Activated naive CD8-positive, alpha-beta T cell treated with anti-CD3 and anti-CD28 coated beads, Interleukin-2, amount 50 U/mL, for 24 hours (primary cell): ENCODE results near the gene WASF2.
A peak's percentile ranks its signal among the peaks of the same experiment; 100 is the strongest.

Source experiments
- ATAC-seq: fragments of 150-1000 bp; cut with Tn5 transposase; one replicate; pipeline ENCODE4 v1.10.0; 2021
- DNase-seq: peaks from one replicate; pipeline ENCODE4 v3.0.0; 2021
- H3K27ac Mint-ChIP-seq: one replicate; pipeline ENCODE4 v1.8.0; 2021; ENCODE audit warnings: mild to moderate bottlenecking, mixed read lengths
- H3K27me3 Mint-ChIP-seq: one replicate; pipeline ENCODE4 v1.8.0; 2021; ENCODE audit warnings: mixed read lengths
- H3K36me3 Mint-ChIP-seq: one replicate; pipeline ENCODE4 v1.8.0; 2021; ENCODE audit warnings: low read depth, mixed read lengths
- H3K4me1 Mint-ChIP-seq: one replicate; pipeline ENCODE4 v1.8.0; 2021; ENCODE audit warnings: mixed read lengths
- H3K4me3 Mint-ChIP-seq: one replicate; pipeline ENCODE4 v1.8.0; 2021; ENCODE audit warnings: mild to moderate bottlenecking, moderate library complexity, mixed read lengths
- H3K9me3 Mint-ChIP-seq: one replicate; pipeline ENCODE4 v1.8.0; 2021; ENCODE audit warnings: mixed read lengths

WASF2 gene

DNA sequence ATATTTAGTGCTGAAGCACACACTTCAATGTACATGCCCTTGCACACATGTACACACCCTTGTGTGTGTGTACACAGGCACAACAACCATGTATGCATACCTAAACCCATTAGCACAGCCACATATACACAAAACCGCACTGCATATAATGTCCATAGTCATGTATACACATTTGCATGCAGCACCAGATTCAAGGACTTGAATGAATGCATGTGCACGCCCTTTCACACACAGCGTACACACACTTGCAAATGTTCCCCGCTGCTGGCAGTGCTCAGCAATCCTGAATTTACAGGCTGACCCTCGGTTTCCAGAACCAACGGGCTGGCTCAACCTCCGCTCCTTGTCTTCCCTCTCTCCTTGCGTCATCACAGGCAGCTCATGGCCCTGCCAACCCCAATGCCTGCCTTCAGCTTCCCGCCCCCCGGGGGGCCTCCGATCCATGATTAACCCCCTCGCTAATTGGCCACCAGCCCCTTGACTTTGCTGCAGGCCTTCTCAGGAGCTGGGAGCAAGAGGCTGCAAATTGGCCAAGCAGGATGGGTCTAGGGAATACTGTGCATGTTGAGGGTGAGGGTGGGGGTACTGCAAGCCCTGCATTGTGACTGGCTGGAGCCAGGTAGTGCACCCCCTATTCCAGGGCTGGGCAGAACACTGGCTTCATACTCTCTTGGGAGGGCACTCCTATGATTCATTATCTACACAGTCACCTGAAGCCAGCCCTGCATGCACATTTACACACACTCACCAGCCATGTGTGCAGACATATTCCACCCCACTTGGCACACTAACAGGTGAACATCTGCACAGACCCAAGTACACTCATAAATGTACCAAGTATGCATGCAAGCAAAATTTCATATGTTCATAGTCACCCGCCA is 89.6 kb downstream of the WASF2 start:
- DNase-seq (no peak), ATAC-seq (no peak)
- Mint-ChIP-seq H3K9me3 (no peaks in the 10 kb centered on the region), H3K27me3 (no peaks in the 10 kb centered on the region), H3K4me3 (no peak overlapping the region), H3K36me3 (no peaks in the 10 kb centered on the region), H3K27ac (no peak overlapping the region), H3K4me1 (peaks cover 24% of the 10 kb centered on the region)

DNA sequence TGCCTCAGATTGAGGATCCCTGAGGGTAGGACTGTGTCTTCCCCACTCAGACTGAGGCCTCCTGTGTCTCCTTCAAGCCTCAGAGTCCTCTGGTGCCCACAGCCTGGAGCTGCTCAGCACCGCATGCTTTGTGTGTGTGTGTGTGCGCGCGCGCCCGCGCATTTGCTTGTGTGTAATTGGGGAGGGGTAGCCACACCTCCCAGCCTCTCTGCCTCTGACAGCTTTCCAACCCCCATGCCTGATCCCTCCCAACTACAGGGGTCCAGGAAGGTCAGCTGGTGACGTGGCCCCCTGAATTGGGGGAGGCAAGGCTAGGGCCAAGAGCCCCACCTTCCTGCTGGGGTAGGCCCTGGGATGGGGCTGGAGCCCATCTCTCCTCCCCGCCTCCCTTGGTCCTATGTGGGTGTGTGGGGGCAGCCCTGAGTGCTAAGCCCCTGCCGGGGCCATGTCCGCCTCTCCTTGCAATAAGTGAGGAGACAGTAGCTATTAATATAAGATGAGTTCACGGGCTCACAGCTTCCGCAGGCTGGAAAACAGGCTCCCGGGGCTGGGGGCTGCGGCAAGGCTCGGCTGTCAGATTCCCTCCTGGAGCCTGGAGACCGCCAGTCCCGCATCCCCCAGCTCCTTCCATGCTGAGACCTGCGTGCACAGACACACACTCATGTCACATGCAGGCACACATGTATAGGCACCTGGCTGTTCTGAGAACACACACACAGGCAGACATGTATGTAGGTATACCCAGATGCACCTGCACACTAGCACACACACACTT is 90.5 kb downstream of the WASF2 start:
- Mint-ChIP-seq H3K9me3 (no peaks in the 10 kb centered on the region), H3K27ac (no peak overlapping the region), H3K27me3 (no peaks in the 10 kb centered on the region), H3K4me3 (no peak overlapping the region), H3K36me3 (no peaks in the 10 kb centered on the region), H3K4me1 (peaks cover 26% of the 10 kb centered on the region)
- no peak for ATAC-seq
- DNase-seq = no peak

DNA sequence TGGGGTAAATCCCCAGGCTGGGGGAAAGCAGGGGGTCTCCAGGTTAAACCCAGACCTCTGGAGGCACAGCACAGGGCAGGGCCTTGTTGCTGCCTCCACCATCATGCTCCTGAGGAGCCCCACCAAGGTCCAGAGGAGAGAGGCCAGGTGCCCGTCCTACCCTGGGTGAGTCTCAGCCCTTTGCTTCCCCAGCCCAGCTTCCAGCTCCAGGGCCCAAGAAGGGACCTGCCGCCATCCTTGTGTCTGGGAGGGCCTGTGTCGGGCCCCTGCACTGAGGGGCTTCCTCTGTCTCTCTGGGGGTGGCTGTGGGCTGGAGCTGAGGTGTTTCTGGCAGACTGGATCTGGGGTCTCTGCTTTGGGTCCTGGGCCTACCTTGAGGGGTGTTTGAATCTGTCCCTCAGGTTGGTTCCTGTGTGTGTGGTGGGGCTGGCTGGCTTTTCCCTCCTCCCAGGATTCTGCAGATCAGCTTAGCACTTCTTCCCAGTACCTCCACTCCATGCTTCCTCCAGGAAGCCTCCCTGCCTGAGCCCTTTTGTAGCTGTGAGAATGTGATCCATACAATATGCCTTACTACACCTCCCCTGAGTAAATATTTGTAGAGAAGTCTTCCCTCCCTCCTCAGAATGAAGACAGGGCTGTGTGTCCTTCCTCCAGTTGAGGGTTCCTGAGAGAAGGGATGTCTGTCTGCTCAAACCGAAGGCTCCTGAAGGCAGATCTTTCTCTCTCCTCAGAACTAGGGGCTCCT is 91.4 kb downstream of the WASF2 start:
- no peak for ATAC-seq
- Mint-ChIP-seq H3K4me1 (peaks cover 18% of the 10 kb centered on the region), H3K36me3 (no peaks in the 10 kb centered on the region), H3K27me3 (no peaks in the 10 kb centered on the region), H3K27ac (no peak overlapping the region), H3K4me3 (no peak overlapping the region), H3K9me3 (no peaks in the 10 kb centered on the region)
- DNase-seq = no peak

DNA sequence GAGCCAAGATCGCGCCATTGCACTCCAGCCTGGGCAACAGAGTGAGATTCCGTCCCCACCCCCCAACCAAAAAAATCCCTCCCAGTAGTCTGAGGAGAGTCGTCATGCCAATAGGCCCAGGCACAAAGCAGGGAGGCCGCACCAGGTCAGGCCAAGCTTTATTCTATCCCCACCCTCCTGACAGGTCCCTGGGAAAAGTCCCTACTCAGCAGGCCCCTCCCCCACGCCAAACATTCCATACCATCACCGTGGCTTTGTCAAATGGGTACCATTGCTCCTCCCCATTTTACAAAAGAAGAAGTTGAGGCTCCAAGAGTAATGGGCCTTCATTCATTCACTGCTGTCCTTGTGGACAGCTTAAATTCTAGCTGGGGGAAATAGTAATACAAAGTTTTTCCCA is 92.2 kb downstream of the WASF2 start:
- no peak overlapping the region for H3K4me3 Mint-ChIP-seq
- no peaks in the 10 kb centered on the region for H3K9me3 Mint-ChIP-seq
- H3K4me1 Mint-ChIP-seq = peaks cover 10% of the 10 kb centered on the region
- no peak for DNase-seq
- no peak for ATAC-seq
- no peaks in the 10 kb centered on the region for H3K27me3 Mint-ChIP-seq
- no peaks in the 10 kb centered on the region for H3K36me3 Mint-ChIP-seq
- H3K27ac Mint-ChIP-seq = no peak overlapping the region

DNA sequence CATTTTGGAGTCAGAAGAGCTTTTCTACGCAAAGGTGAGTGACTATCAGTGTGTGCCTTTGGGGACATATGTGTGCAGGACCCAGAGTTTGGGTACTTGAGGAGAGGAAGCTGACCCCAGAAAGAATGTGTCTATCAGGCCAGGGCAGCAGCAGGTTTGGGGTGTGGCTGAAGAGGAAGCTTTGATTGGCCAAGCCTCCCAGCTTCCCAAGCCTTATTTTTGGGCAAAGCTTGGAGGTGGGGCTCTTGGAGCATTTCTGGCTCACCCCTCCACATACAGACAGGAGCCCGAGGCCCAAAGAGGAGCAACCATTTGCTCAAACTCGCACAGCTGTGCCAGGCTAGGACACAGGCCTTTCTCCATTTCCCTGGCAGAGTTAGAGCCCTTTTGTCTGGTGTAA is 92.9 kb downstream of the WASF2 start:
- DNase-seq (no peak), ATAC-seq (no peak)
- Mint-ChIP-seq H3K9me3 (no peaks in the 10 kb centered on the region), H3K36me3 (no peaks in the 10 kb centered on the region), H3K27ac (no peak overlapping the region), H3K27me3 (no peaks in the 10 kb centered on the region), H3K4me1 (peaks cover 6% of the 10 kb centered on the region), H3K4me3 (no peak overlapping the region)

DNA sequence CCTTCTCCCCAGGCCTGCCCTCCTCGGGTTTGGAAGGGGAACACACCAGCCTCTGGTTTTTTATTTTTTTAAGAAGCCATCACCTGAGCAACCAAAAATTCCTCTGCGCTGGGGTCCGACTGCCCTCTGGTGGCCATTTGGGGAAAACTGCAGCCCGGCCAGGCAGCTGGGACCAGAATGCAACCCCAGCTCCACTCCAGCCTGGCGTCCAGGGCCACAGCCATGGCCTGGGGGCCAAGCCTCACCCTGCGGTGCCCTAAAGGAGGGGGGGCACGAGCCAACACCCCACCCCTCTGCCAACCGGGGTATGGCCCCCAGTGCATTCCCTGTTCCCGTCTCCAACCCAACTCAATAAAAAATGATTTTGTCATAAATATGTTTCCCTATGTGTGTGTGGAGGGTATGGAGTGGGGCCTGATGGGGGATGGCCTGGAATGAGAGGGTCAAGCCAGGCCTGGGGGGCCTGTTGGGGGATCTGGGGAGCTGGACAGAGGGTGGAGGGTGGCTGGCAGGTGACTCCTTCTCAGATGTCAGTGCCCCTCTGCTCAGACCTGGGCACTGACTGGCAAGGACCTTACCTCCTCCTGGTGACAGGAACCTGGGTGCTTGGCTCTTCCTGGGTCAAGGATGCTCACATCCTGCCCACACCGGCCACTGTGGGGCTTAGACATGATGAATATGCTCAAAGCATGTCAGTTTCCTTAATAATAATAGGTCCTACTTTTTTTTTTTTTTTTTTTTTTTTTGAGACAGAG is 94.3 kb downstream of the WASF2 start:
- H3K4me3 Mint-ChIP-seq = no peak overlapping the region
- no peaks in the 10 kb centered on the region for H3K36me3 Mint-ChIP-seq
- ATAC-seq (no peak), DNase-seq (peak; percentile 81)
- H3K9me3 Mint-ChIP-seq = no peaks in the 10 kb centered on the region
- H3K27ac Mint-ChIP-seq = no peak overlapping the region
- H3K27me3 Mint-ChIP-seq = no peaks in the 10 kb centered on the region
- peaks cover 11% of the 10 kb centered on the region for H3K4me1 Mint-ChIP-seq

DNA sequence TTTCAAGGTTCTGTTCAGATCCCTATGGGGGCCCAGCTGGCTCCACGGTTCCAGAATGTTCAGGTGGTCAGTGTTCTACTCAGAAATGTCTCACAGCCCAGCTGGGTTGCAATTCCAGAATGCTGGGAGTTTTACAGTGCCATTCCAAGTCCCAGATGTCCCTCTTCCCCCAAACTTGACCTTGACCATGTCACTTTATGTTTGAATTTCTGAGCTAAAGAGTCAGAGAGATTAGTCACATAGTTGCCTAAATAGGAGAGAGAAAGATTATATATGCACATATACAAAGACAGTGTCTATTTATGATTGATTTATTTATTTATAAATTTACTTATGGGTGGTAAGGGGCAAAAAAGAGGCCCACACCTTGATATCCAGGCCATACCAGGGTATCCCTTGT is 95.0 kb downstream of the WASF2 start:
- Mint-ChIP-seq H3K27me3 (no peaks in the 10 kb centered on the region), H3K4me1 (peaks cover 11% of the 10 kb centered on the region)

DNA sequence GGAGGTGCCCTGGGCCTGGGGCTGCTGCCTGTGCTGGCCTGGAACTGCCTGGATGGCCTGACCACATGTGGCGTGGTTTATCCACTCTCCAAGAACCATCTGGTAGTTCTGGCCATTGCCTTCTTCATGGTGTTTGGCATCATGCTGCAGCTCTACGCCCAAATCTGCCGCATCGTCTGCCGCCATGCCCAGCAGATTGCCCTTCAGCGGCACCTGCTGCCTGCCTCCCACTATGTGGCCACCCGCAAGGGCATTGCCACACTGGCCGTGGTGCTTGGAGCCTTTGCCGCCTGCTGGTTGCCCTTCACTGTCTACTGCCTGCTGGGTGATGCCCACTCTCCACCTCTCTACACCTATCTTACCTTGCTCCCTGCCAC is 95.7 kb downstream of the WASF2 start:
- no peak for ATAC-seq
- Mint-ChIP-seq H3K27me3 (no peaks in the 10 kb centered on the region), H3K9me3 (no peaks in the 10 kb centered on the region), H3K36me3 (no peaks in the 10 kb centered on the region), H3K4me1 (peaks cover 11% of the 10 kb centered on the region), H3K4me3 (peak overlapping the region; percentile 39), H3K27ac (no peak overlapping the region)
- DNase-seq = no peak

More for the DNA sequence above, 95.0 kb downstream of the WASF2 start:
- Mint-ChIP-seq H3K4me3 (no peak overlapping the region), H3K9me3 (no peaks in the 10 kb centered on the region), H3K27ac (no peak overlapping the region), H3K36me3 (no peaks in the 10 kb centered on the region)
- ATAC-seq (no peak), DNase-seq (no peak)

DNA sequence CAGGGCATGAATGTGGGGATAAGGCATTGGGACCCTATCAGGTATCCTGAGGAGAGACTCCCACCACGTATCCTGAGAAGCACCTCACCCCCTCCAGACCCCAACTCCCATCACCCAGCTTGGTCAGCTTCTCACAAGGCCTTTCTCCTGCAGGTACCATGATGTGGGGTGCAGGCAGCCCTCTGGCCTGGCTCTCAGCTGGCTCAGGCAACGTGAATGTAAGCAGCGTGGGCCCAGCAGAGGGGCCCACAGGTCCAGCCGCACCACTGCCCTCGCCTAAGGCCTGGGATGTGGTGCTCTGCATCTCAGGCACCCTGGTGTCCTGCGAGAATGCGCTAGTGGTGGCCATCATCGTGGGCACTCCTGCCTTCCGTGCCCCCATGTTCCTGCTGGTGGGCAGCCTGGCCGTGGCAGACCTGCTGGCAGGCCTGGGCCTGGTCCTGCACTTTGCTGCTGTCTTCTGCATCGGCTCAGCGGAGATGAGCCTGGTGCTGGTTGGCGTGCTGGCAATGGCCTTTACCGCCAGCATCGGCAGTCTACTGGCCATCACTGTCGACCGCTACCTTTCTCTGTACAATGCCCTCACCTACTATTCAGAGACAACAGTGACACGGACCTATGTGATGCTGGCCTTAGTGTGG is 96.2 kb downstream of the WASF2 start:
- H3K4me1 Mint-ChIP-seq = peaks cover 11% of the 10 kb centered on the region
- no peaks in the 10 kb centered on the region for H3K27me3 Mint-ChIP-seq
- H3K27ac Mint-ChIP-seq = no peak overlapping the region
- peak overlapping the region; percentile 81 for H3K4me3 Mint-ChIP-seq
- no peaks in the 10 kb centered on the region for H3K36me3 Mint-ChIP-seq
- no peak for ATAC-seq
- no peak for DNase-seq
- no peaks in the 10 kb centered on the region for H3K9me3 Mint-ChIP-seq

DNA sequence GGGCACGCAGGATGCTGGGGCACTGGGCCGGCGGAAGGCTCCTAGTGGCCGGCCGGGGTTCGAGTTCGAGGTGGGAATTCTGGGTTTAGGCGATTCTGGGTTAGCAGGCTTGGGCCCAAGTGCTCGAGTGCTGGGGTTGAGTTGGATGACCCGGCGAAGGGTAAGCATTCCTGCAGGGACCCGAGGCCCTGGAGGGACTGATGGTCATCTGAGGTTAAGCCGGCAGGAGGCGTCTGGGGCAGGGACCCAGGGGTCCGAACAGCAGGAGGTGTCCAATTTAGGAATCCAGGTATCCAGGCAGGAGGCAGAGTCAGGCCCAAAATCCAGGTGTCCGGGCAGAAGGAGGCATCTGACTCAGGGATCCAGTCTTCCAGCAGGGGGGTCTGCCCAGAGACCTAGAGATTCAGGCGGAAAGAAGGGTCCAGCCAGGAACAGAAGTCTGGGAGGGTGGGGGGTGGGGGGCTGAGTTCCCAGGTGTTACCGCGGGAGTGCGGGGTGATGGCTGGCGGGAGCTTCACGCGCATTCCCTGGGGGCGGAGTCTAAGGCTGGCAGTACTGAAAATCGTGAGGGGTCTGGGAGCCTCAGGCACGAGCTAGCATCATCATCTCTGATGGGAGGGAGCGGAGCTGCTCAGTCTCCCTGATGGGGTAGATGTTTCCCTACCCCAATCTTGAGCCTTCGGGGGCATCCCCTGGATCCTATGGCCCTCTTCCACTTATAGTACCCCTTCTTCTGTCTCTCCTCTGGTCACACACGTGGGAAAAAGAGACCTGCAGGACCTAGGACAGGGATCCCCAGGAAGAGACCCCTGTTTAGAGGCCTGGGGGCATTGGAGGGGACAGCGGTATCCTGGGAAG is 97.0 kb downstream of the WASF2 start:
- Mint-ChIP-seq H3K27me3 (no peaks in the 10 kb centered on the region), H3K27ac (peak overlapping the region; percentile 70), H3K36me3 (no peaks in the 10 kb centered on the region), H3K4me1 (peaks cover 11% of the 10 kb centered on the region), H3K4me3 (peak overlapping the region; percentile 81), H3K9me3 (no peaks in the 10 kb centered on the region)
- DNase-seq = peak; percentile 25
- no peak for ATAC-seq

DNA sequence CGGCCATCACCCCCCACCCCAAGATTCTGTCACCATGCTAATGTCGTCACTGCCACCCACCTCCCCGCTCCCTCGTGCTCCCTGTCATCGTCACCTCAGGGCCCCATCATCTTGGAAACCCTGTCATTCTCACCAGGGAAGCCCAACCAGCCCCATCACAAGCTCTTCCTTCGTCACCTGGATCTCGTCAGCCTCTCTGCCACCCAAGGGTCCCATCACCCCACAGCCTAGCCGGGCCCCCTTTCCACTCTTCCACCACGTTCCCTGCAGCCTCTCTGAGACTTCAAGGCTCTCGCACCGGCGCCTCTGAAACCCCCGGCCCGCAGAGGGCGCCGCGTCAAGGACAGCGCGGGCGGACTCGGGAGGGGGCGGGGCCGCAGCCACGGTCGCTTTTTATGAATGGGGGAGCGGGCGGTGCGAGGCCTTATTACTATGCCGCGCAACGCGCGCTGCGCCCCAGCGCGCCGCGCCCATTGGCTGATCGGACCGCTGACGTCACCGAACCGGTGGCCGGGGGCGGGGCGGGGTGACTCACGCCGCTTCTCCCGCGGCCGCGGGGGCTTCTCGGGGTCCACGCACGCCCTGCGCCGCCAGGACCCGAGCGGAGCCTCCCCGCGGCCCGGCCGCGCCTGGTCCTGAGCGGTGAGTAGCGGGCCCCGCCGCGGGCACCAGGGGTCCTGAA is 97.7 kb downstream of the WASF2 start, which contains the start of gene GPR3:
Gene GPR3 (plus strand): TSS at position 527 of the 682 bp plus-strand sequence. CDS start 1,177 bp downstream, outside the sequence.
- Mint-ChIP-seq H3K9me3 (no peaks in the 10 kb centered on the region), H3K27ac (peak within 1 kb of the TSS; percentile 88), H3K4me3 (peak within 1 kb of the TSS; percentile 81), H3K4me1 (peaks cover 11% of the 10 kb centered on the region), H3K27me3 (no peaks in the 10 kb centered on the region), H3K36me3 (no peaks in the 10 kb centered on the region)
- peak; percentile 92 for ATAC-seq
- DNase-seq = peak; percentile 95

DNA sequence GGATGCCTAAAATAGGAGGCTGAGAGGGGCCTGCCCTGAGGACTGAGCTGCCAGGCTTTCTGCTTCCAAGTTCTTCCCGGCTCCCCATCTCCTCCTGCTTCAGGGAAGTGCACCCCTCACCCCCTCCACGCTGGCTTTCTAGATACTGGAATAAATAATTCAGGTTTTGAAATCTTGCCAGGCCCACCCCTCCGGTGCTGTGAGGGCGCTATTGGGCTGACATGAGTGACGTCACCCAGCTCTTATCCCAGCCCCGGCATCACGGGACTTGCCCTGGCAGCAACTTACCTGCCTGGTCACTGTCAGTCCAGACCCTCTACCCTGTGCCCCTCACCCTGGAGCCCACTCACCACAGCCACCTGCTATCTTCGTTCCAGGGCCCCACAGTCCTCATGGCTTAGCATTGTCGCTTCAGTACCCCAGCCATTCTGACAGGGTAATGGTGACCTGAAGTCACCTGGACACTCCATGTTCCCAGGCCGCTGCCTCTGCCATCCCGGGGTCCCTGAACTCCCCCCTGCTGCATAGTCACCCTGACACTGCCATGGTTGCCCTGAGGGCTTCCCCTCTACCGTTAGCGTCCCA is 98.4 kb downstream of the WASF2 start:
- no peaks in the 10 kb centered on the region for H3K36me3 Mint-ChIP-seq
- ATAC-seq = no peak
- no peaks in the 10 kb centered on the region for H3K27me3 Mint-ChIP-seq
- DNase-seq = peak; percentile 33
- no peaks in the 10 kb centered on the region for H3K9me3 Mint-ChIP-seq
- H3K4me3 Mint-ChIP-seq = peak overlapping the region; percentile 81
- peaks cover 11% of the 10 kb centered on the region for H3K4me1 Mint-ChIP-seq
- H3K27ac Mint-ChIP-seq = peak overlapping the region; percentile 88
